Measurements from ENCODE around the gene TREM2.

- no peak for TF ChIP-seq ASH2L (IDR thresholded peaks at IDR 0.05; ENCODE audit: borderline replicate concordance, low read depth)
- TF ChIP-seq, protein P1, sequence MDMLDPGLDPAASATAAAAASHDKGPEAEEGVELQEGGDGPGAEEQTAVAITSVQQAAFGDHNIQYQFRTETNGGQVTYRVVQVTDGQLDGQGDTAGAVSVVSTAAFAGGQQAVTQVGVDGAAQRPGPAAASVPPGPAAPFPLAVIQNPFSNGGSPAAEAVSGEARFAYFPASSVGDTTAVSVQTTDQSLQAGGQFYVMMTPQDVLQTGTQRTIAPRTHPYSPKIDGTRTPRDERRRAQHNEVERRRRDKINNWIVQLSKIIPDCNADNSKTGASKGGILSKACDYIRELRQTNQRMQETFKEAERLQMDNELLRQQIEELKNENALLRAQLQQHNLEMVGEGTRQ (IDR thresholded peaks at IDR 0.05; ENCODE audit: borderline replicate concordance, low read depth, low read length): no peak
- no peak for TF ChIP-seq SIN3A (IDR thresholded peaks at IDR 0.05; ENCODE audit: low read depth, low read length)
- TF ChIP-seq E4F1 (IDR thresholded peaks at IDR 0.05; ENCODE audit: borderline replicate concordance, partially characterized antibody): no peak
Measured at GRCh38 chr6:41208439-41209106, 45.7 kb upstream of the TREM2 start.
